Cerebellar nuclear complex (tissue), 1 donor: ENCODE results near the gene LIM2.

Experiments
- DNase-seq, 2 experiments: peaks; one replicate each; lab custom pipeline; 2025; lab: John Stamatoyannopoulos, UW

Gene LIM2

GRCh38 chr19:51365965-51366388, 21.8 kb downstream of the LIM2 start, which contains the start of gene ETFB:
ETFB (minus strand) TSS chr19:51366388; CDS start chr19:51366326, 62 bp downstream.
- DNase-seq = no peak

GRCh38 chr19:51365211-51365964, 22.4 kb downstream of the LIM2 start:
- DNase-seq = no peak

GRCh38 chr19:51364200-51365106, 23.3 kb downstream of the LIM2 start:
- DNase-seq = no peak

- DNase-seq = no peak
These were observed 26.5 kb downstream of the LIM2 start for GRCh38 chr19:51361239-51361638.

- no peak for DNase-seq
These were observed 28.5 kb downstream of the LIM2 start for GRCh38 chr19:51359294-51359693.

GRCh38 chr19:51357952-51358351, 29.8 kb downstream of the LIM2 start:
- no peak for DNase-seq

GRCh38 chr19:51356159-51356801, 31.5 kb downstream of the LIM2 start:
- no peak for DNase-seq

- no peak for DNase-seq
These were observed 33.0 kb downstream of the LIM2 start for GRCh38 chr19:51354742-51355148.

GRCh38 chr19:51354103-51354741, 33.6 kb downstream of the LIM2 start:
- no peak for DNase-seq

GRCh38 chr19:51352783-51353360, 34.9 kb downstream of the LIM2 start:
- no peak for DNase-seq

GRCh38 chr19:51351266-51351990, 36.3 kb downstream of the LIM2 start:
- DNase-seq = no peak

- no peak for DNase-seq
These were observed 40.4 kb downstream of the LIM2 start for GRCh38 chr19:51347209-51347928.

- DNase-seq = no peak
These were observed 41.0 kb downstream of the LIM2 start for GRCh38 chr19:51346742-51347141.

GRCh38 chr19:51345076-51345620, 42.6 kb downstream of the LIM2 start:
- no peak for DNase-seq

- no peak for DNase-seq
These were observed 44.9 kb downstream of the LIM2 start for GRCh38 chr19:51342631-51343569.

GRCh38 chr19:51341976-51342580, 45.7 kb downstream of the LIM2 start, which contains the start of gene VSIG10L:
VSIG10L (minus strand) TSS chr19:51342139; CDS start chr19:51342124, 15 bp downstream.
- no peak for DNase-seq

GRCh38 chr19:51341066-51341465, 46.7 kb downstream of the LIM2 start:
- no peak for DNase-seq
